Measurements from ENCODE around the gene RABGAP1L. TPM values are rescaled to one million over a fixed set of nuclear protein-coding genes. Genes with fewer than 3 reads are reported as not detected.

Gene RABGAP1L
- total and polyA plus RNA-seq, 10 of the 15 experiments (the other 5 are each of a cell fraction or from before 2014, with no cell fraction given), result 5.8 to 194 (median 113) TPM

DNA sequence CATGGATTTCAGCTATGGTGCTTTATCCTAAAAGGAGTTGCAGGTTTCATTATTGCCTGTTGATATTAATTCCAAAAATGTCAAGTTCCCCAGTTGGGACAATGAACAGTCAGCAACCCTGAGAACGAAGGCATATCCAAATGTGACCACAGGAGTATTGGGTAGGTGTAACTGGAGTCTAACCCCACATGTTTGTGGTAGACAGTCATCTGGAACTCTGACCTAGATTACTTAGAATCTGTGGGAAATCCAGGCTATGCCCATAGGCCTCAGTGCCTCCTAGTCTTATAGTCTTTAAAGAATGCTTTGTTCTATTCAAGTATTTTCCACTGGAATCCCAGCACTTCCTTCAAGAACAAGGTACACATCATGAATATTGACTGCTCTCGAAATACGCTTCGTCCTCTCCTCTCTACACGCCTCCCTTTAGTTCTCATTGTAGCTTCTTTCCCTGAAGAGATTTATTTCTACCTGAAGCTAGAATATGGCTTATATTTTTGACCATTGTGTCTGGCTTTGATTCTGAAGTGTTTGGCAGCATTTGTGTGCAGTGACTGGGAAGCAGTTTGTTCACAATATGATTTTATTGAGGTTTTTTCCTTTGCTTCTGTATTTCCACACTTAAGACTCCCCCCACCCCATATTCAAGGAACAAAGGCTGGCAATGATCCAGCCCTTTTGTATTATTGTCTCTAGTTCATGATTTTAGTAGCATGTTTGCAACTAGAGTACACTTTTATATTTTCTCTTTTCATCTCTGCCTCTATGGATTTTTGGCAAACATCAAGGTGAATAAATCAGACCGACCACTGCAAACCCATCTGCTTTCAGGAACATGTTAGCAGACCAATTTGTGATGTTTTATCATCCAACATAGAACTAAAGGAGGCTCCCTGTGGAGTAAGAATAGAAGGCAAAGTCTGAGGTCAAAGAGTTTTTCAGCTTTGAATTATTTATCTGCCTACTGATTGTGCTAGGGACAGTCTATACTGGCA lies 467.0 kb downstream of the RABGAP1L start:
- H3K27ac ChIP-seq (ENCODE audit: control insufficient read depth, insufficient read depth), result no peak overlapping the region
- H2AFZ ChIP-seq (ENCODE audit: control insufficient read depth, low read depth, low read length), result no peak overlapping the region
- DNase-seq (ENCODE audit: low read depth, low spot score) (no peak), ATAC-seq (no peak), FAIRE-seq (no peak)
- ChIA-PET POLR2A (no interaction called here), CTCF (interaction anchor here (0.7 kb wide), 1 partner anchor 11 kb away, joined by 3 read pairs; no protein-coding TSS in a partner anchor), RAD21 (ENCODE audit: unreplicated experiment) (no interaction called here), SMC1A (ENCODE audit: uncharacterized antibody, unreplicated experiment) (no interaction called here)
- H3K4me1 ChIP-seq (ENCODE audit: control insufficient read depth, insufficient read depth, low read length), result no peaks in the 10 kb centered on the region
- no peaks in the 10 kb centered on the region for H4K20me1 ChIP-seq (ENCODE audit: control insufficient read depth, insufficient read depth)
- H3K4me2 ChIP-seq (ENCODE audit: control insufficient read depth, insufficient read depth), result no peak overlapping the region
- H3K4me3 ChIP-seq, result no peak overlapping the region
- intact Hi-C loops (cut with micrococcal nuclease; ENCODE audit: unreplicated experiment), result no loop called here
- no peaks in the 10 kb centered on the region for H3K9me3 ChIP-seq (replicated peaks; ENCODE audit: control insufficient read depth, insufficient read depth, low read length)
- no peaks in the 10 kb centered on the region for H3K27me3 ChIP-seq (replicated peaks in 1 of 2; ENCODE audit: control insufficient read depth in 2 of 2, insufficient read depth in 2 of 2, low read length in 1 of 2)
- H3K9ac ChIP-seq (ENCODE audit: control insufficient read depth, insufficient read depth, low read length), result no peak overlapping the region
- H3K36me3 ChIP-seq (ENCODE audit: control insufficient read depth in 2 of 2, insufficient read depth in 2 of 2, low read length in 1 of 2), result no peaks in the 10 kb centered on the region; a peak in 1 of 4 replicates
- no TSS peak for BruUV-seq (replicated peaks)
- TF ChIP-seq, protein P1, sequence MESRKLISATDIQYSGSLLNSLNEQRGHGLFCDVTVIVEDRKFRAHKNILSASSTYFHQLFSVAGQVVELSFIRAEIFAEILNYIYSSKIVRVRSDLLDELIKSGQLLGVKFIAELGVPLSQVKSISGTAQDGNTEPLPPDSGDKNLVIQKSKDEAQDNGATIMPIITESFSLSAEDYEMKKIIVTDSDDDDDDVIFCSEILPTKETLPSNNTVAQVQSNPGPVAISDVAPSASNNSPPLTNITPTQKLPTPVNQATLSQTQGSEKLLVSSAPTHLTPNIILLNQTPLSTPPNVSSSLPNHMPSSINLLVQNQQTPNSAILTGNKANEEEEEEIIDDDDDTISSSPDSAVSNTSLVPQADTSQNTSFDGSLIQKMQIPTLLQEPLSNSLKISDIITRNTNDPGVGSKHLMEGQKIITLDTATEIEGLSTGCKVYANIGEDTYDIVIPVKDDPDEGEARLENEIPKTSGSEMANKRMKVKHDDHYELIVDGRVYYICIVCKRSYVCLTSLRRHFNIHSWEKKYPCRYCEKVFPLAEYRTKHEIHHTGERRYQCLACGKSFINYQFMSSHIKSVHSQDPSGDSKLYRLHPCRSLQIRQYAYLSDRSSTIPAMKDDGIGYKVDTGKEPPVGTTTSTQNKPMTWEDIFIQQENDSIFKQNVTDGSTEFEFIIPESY (IDR thresholded peaks at IDR 0.05), result no peak
- TF ChIP-seq PAX5 (IDR thresholded peaks at IDR 0.05; ENCODE audit: borderline replicate concordance, low read depth, low read length) (no peak), WRNIP1 (IDR thresholded peaks at IDR 0.05; ENCODE audit: borderline replicate concordance, low read depth, low read length) (no peak), KLF5 (IDR thresholded peaks at IDR 0.05; ENCODE audit: partially characterized antibody) (no peak), YY1 (IDR thresholded peaks at IDR 0.05; ENCODE audit: low read depth, low read length) (no peak), HCFC1 (IDR thresholded peaks at IDR 0.05; ENCODE audit: low read length) (no peak), SREBF2 (IDR thresholded peaks at IDR 0.05; ENCODE audit: low read length) (no peak), HDAC2 (IDR thresholded peaks at IDR 0.05) (no peak), JUND (IDR thresholded peaks at IDR 0.05; ENCODE audit: low read depth, low read length) (no peak), POLR2AphosphoS2 (IDR thresholded peaks at IDR 0.05; ENCODE audit: low read depth, low read length) (no peak), BHLHE40 (IDR thresholded peaks at IDR 0.05; ENCODE audit: borderline replicate concordance in 1 of 2, low read depth in 2 of 2, low read length in 1 of 2) (no peak)
- TF ChIP-seq, protein P2, sequence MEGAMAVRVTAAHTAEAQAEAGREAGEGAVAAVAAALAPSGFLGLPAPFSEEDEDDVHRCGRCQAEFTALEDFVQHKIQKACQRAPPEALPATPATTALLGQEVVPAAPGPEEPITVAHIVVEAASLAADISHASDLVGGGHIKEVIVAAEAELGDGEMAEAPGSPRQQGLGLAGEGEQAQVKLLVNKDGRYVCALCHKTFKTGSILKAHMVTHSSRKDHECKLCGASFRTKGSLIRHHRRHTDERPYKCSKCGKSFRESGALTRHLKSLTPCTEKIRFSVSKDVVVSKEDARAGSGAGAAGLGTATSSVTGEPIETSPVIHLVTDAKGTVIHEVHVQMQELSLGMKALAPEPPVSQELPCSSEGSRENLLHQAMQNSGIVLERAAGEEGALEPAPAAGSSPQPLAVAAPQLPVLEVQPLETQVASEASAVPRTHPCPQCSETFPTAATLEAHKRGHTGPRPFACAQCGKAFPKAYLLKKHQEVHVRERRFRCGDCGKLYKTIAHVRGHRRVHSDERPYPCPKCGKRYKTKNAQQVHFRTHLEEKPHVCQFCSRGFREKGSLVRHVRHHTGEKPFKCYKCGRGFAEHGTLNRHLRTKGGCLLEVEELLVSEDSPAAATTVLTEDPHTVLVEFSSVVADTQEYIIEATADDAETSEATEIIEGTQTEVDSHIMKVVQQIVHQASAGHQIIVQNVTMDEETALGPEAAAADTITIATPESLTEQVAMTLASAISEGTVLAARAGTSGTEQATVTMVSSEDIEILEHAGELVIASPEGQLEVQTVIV (IDR thresholded peaks at IDR 0.05; ENCODE audit: borderline replicate concordance, partially characterized antibody), result no peak
- in situ Hi-C loops (cut with MboI), result no loop called here
- H3K79me2 ChIP-seq (ENCODE audit: control insufficient read depth, insufficient read depth, low read length), result no peaks in the 10 kb centered on the region
- WGBS (ENCODE audit: insufficient coverage, insufficient replicate concordance, low lambda C conversion rate, missing lambda C conversion rate), result 86% methylated on average over 6 of the region's 6 CpGs

All from GM12878 (cell line).